Endothelial cell of umbilical vein (primary cell): ENCODE results near the gene ZNF362. TPM values are rescaled to one million over a fixed set of nuclear protein-coding genes. Genes with fewer than 3 reads are reported as not detected.

Experiments
- BruUV-seq: library from RNA; stranded (reverse); fragments of 400-500 nt; replicated peaks from 2 replicates; lab custom pipeline; 2021; lab: Mats Ljungman, UMichigan
- CTCF ChIA-PET: fragments of 300-600, 350-600 bp; sonication (Branson Sonifier 250); formaldehyde crosslinking; loops from one replicate; lab custom pipeline; 2021; ENCODE audit warnings: antibody characterized with exemption, inconsistent platforms; lab: Charles Lee
- POLR2A ChIA-PET: fragments of 300-600, 350-600 bp; sonication (Branson Sonifier 250); formaldehyde crosslinking; loops from one replicate; lab custom pipeline; 2021; ENCODE audit warnings: antibody characterized with exemption, inconsistent platforms; lab: Charles Lee
- DNase-seq: peaks from one replicate; pipeline ENCODE4 v3.0.0-alpha.2; 2011; ENCODE audit warnings: low read depth, low spot score
- FAIRE-seq: peaks from 2 replicates; lab custom pipeline; 2011; peaks lifted over from hg19 to GRCh38; lab: Jason Lieb, UNC
- H2AFZ ChIP-seq: 2 replicates; pipeline ENCODE4 v1.6.0; 2012; ENCODE audit warnings: low read depth, low read length, control low read depth, inconsistent platforms
- H3K27ac ChIP-seq: 2 replicates; pipeline ENCODE4 v1.5.1; 2011; ENCODE audit warnings: low read depth, mild to moderate bottlenecking, control low read depth, low read length, moderate library complexity; ENCODE audit not compliant: insufficient read depth
- H3K27me3 ChIP-seq, 2 experiments: 2 replicates each; pipeline versions ENCODE4 v1.6.0 to v1.6.1; 2011; ENCODE audit warnings: low read length in 2 of 2, mixed read lengths in 1 of 2; ENCODE audit not compliant: control insufficient read depth in 2 of 2, insufficient read depth in 2 of 2
- H3K36me3 ChIP-seq, 2 experiments: 2 replicates in 1 of 2; 3 replicates in 1 of 2; pipeline ENCODE4 v1.5.1; 2011; ENCODE audit warnings: low read length in 2 of 2, mild to moderate bottlenecking in 1 of 2, moderate library complexity in 1 of 2; ENCODE audit not compliant: control insufficient read depth in 2 of 2, insufficient read depth in 2 of 2; ENCODE audit errors: extremely low read depth in 1 of 2
- H3K4me1 ChIP-seq: 3 replicates; pipeline ENCODE4 v1.5.1; 2011; ENCODE audit warnings: mild to moderate bottlenecking, low read length; ENCODE audit not compliant: control insufficient read depth, insufficient read depth; ENCODE audit errors: extremely low read depth
- H3K4me2 ChIP-seq: 2 replicates; pipeline ENCODE4 v1.6.1; 2011; ENCODE audit warnings: low read length, control low read depth, mixed read lengths; ENCODE audit not compliant: insufficient read depth
- H3K4me3 ChIP-seq, 3 experiments: fragments of 200-600 bp in 1 of 3; sonication (generic), shearing (Covaris generic) in 1 of 3; replicated peaks in 1 of 3; 2 replicates each; pipeline ENCODE4 v1.5.1; 2011 to 2016; ENCODE audit warnings: control low read depth in 3 of 3, low read length in 3 of 3, mild to moderate bottlenecking in 2 of 3, inconsistent platforms in 1 of 3, low read depth in 1 of 3, moderate library complexity in 1 of 3; ENCODE audit not compliant: insufficient read depth in 1 of 3
- H3K79me2 ChIP-seq: 2 replicates; pipeline ENCODE4 v1.6.0; 2012; ENCODE audit warnings: low read length, inconsistent platforms; ENCODE audit not compliant: control insufficient read depth, insufficient read depth
- H3K9ac ChIP-seq: replicated peaks from 2 replicates; pipeline ENCODE3; 2011; ENCODE audit warnings: low read length, control low read depth; ENCODE audit not compliant: insufficient read depth; ENCODE audit errors: extremely low read depth
- H3K9me1 ChIP-seq: replicated peaks from 3 replicates; pipeline ENCODE4 v1.6.0; 2011; ENCODE audit warnings: mild to moderate bottlenecking, low read length; ENCODE audit not compliant: control insufficient read depth, insufficient read depth; ENCODE audit errors: extremely low read depth
- H3K9me3 ChIP-seq: replicated peaks from 2 replicates; pipeline ENCODE4 v1.5.1; 2012; ENCODE audit warnings: low read length, inconsistent platforms; ENCODE audit not compliant: control insufficient read depth, insufficient read depth
- H4K20me1 ChIP-seq: replicated peaks from 2 replicates; pipeline ENCODE3; 2011; ENCODE audit warnings: mild to moderate bottlenecking, low read length; ENCODE audit not compliant: control insufficient read depth, insufficient read depth; ENCODE audit errors: extremely low read depth
- CTCF ChIP-seq, 2 donors: IDR thresholded peaks; 1 replicate in 1 of 2; 2 replicates in 1 of 2; pipeline ENCODE4 v1.5.1; 2011; ENCODE audit warnings: low read length in 2 of 2, mild to moderate bottlenecking in 2 of 2, moderate library complexity in 2 of 2, control low read depth in 1 of 2, inconsistent platforms in 1 of 2, low read depth in 1 of 2; ENCODE audit not compliant: insufficient read depth in 1 of 2; ENCODE audit errors: extremely low read depth in 1 of 2
- EZH2 ChIP-seq: IDR thresholded peaks from 2 replicates; pipeline ENCODE4 v1.6.1; 2012; ENCODE audit warnings: borderline replicate concordance, low read depth, mild to moderate bottlenecking, moderate library complexity, low read length, inconsistent platforms; ENCODE audit not compliant: severe bottlenecking
- FOS ChIP-seq: IDR thresholded peaks from 2 replicates; pipeline ENCODE4 v1.6.1; 2011; ENCODE audit warnings: mild to moderate bottlenecking, low read length, moderate library complexity, borderline replicate concordance; ENCODE audit not compliant: insufficient read depth
- GATA2 ChIP-seq: IDR thresholded peaks from 2 replicates; pipeline ENCODE4 v1.7.0; 2011; ENCODE audit warnings: low read depth, mild to moderate bottlenecking, moderate library complexity, mixed read lengths, low read length; ENCODE audit not compliant: insufficient read length, insufficient read depth
- JUN ChIP-seq: IDR thresholded peaks from 2 replicates; pipeline ENCODE4 v1.6.1; 2011; ENCODE audit warnings: borderline replicate concordance, low read depth; ENCODE audit not compliant: insufficient read length, insufficient read depth
- MAX ChIP-seq: IDR thresholded peaks from 2 replicates; pipeline ENCODE4 v1.6.1; 2011; ENCODE audit not compliant: insufficient read depth, insufficient read length
- MYC ChIP-seq: IDR thresholded peaks from one replicate; pipeline ENCODE4 v1.6.1; 2011; ENCODE audit warnings: mild to moderate bottlenecking, low read depth, low read length
- POLR2A ChIP-seq: IDR thresholded peaks from 2 replicates; pipeline ENCODE4 v1.6.1; 2012; ENCODE audit warnings: low read depth, mild to moderate bottlenecking, control low read depth, low read length
- POLR2AphosphoS5 ChIP-seq: IDR thresholded peaks from 2 replicates; pipeline ENCODE4 v1.6.1; 2012; ENCODE audit warnings: low read depth, mild to moderate bottlenecking, control low read depth, low read length, moderate library complexity; ENCODE audit not compliant: insufficient read depth
- dilution Hi-C: fragments of 300-500 bp; cut with MboI; formaldehyde crosslinking; loops from one replicate; pipeline ENCODE4 v1.15.0; 2019; ENCODE audit warnings: low sequenced_read_pairs; ENCODE audit not compliant: extremely low pct_ligation_motif_present
- intact Hi-C: fragments of 100-400 bp; cut with micrococcal nuclease; formaldehyde crosslinking; loops from one replicate; pipeline ENCODE4 v1.10.0; 2022
- polyA plus RNA-seq, 4 experiments: library from polyadenylated mRNA; depleted of rRNA in 3 of 4; stranded (reverse) in 3 of 4; unstranded in 1 of 4; fragments of >200 nt; gene quantifications; 2 replicates each; pipeline versions ENCODE4 v1.2.1 to v1.2.3, GENCODE V29; 2011 to 2012; ENCODE audit warnings: missing spikeins in 1 of 4
- total RNA-seq: library from RNA; stranded (reverse); gene quantifications from 2 replicates; pipeline ENCODE4 v1.2.3, GENCODE V29; 2021

The ZNF362 gene
- total and polyA plus RNA-seq, 2 donors (not counting 3 experiments of a cell fraction or from before 2014, with no cell fraction given) = 28.4 to 35.3 TPM

GRCh38 chr1:33314416-33314815 is 58.1 kb downstream of the ZNF362 start:
- Histone ChIP-seq H2AFZ (no peak overlapping the region), H3K36me3 (no peaks in the 10 kb centered on the region), H3K4me2 (no peak overlapping the region), H3K9ac (no peak overlapping the region), H3K27me3 (no peaks in the 10 kb centered on the region), H3K9me3 (no peaks in the 10 kb centered on the region), H3K27ac (no peak overlapping the region), H4K20me1 (no peaks in the 10 kb centered on the region), H3K79me2 (no peaks in the 10 kb centered on the region), H3K4me1 (no peaks in the 10 kb centered on the region), H3K4me3 (no peak overlapping the region), H3K9me1 (no peaks in the 10 kb centered on the region)
- no peak for TF ChIP-seq FOS
- no peak for TF ChIP-seq CTCF (IDR thresholded peaks at IDR 0.05; ENCODE audit: extremely low read depth in 1 of 2, insufficient read depth in 1 of 2, low read depth in 1 of 2, low read length in 2 of 2)
- no peak for TF ChIP-seq MYC
- TF ChIP-seq POLR2AphosphoS5 = no peak
- no TSS peak for BruUV-seq
- FAIRE-seq (no peak), DNase-seq (no peak)
- ChIA-PET POLR2A (no interaction called here), CTCF (interaction anchor here (2.6 kb wide), 1 partner anchor 19 kb away, joined by 14 read pairs; no protein-coding TSS in a partner anchor)
- intact Hi-C loops (no loop called here), dilution Hi-C loops (no loop called here)

DNA sequence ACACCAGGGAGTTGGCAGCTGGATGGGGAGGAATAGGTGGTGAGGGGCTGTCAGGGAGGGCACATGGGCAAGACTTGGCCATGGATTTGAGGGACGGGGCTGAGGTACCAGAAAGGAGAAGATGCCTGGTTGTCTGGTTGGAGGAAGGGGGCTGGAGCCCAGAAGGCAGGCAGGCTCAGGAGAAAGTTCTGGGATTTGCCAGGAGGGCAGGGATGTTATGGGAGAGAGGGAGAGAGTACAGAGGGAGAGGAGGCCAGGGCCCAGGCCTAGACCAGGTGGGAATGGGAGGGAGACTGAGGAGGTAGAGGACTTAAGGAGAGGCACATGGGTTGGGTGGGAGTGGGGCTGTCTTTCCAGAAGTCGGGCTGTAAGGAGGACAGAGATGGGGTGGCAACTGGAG is 60.3 kb downstream of the ZNF362 start:
- Histone ChIP-seq H3K9me1 (no peaks in the 10 kb centered on the region), H3K79me2 (no peaks in the 10 kb centered on the region), H4K20me1 (no peaks in the 10 kb centered on the region), H3K9me3 (no peaks in the 10 kb centered on the region), H3K27me3 (no peaks in the 10 kb centered on the region), H3K9ac (no peak overlapping the region), H3K4me3 (no peak overlapping the region), H3K4me1 (no peaks in the 10 kb centered on the region), H2AFZ (no peak overlapping the region), H3K27ac (no peak overlapping the region), H3K4me2 (no peak overlapping the region), H3K36me3 (no peaks in the 10 kb centered on the region)
- TF ChIP-seq EZH2 (no peak), POLR2AphosphoS5 (no peak), MAX (no peak), FOS (no peak), CTCF (IDR thresholded peaks at IDR 0.05; ENCODE audit: extremely low read depth in 1 of 2, insufficient read depth in 1 of 2, low read depth in 1 of 2, low read length in 2 of 2) (no peak), POLR2A (no peak), JUN (no peak), GATA2 (no peak), MYC (no peak)
- no peak for FAIRE-seq
- ChIA-PET POLR2A (no interaction called here), CTCF (interaction anchor here (1.2 kb wide), 1 partner anchor 21 kb away, joined by 4 read pairs; no protein-coding TSS in a partner anchor)
- dilution Hi-C loops (no loop called here), intact Hi-C loops (no loop called here)
- no peak for DNase-seq
- BruUV-seq = no TSS peak
